WTC11 (cell line): ENCODE results near the gene CEP85. TPM values are rescaled to one million over a fixed set of nuclear protein-coding genes. Genes with fewer than 3 reads are reported as not detected.

Experiments
- ATAC-seq: fragments of 200-7000 bp; cut with Tn5 transposase; 2 replicates; pipeline ENCODE4 v1.10.0; 2021; ENCODE audit warnings: mild to moderate bottlenecking, moderate library complexity
- CTCF ChIA-PET: fragments of 300-600 bp; sonication (Branson Sonifier 250); formaldehyde crosslinking; loops from one replicate; lab custom pipeline; 2021; ENCODE audit warnings: antibody characterized with exemption; lab: Charles Lee
- POLR2A ChIA-PET: fragments of 350-600 bp; sonication (Branson Sonifier 250); formaldehyde crosslinking; loops from one replicate; lab custom pipeline; 2021; ENCODE audit warnings: antibody characterized with exemption; lab: Charles Lee
- DNase-seq: peaks from one replicate; pipeline ENCODE4 v3.0.0; 2021; ENCODE audit warnings: low spot score
- H3K27ac Mint-ChIP-seq: 2 replicates; pipeline ENCODE4 v1.8.0; 2021; ENCODE audit warnings: mixed read lengths
- H3K27me3 Mint-ChIP-seq: 2 replicates; pipeline ENCODE4 v1.8.0; 2021; ENCODE audit warnings: low read depth, mild to moderate bottlenecking, moderate library complexity, mixed read lengths
- H3K36me3 Mint-ChIP-seq: 2 replicates; pipeline ENCODE4 v1.8.0; 2021; ENCODE audit warnings: mixed read lengths
- H3K4me1 Mint-ChIP-seq: 2 replicates; pipeline ENCODE4 v1.8.0; 2022; ENCODE audit warnings: mixed read lengths
- H3K4me3 Mint-ChIP-seq: 2 replicates; pipeline ENCODE4 v1.8.0; 2021; ENCODE audit warnings: mild to moderate bottlenecking, moderate library complexity, mixed read lengths
- H3K9me3 Mint-ChIP-seq: 2 replicates; pipeline ENCODE4 v1.8.0; 2021; ENCODE audit warnings: mixed read lengths
- CBFB ChIP-seq: sonication (generic); formaldehyde crosslinking; IDR thresholded peaks from 2 replicates; pipeline ENCODE4 v1.8.1; 2022; ENCODE audit warnings: mild to moderate bottlenecking, low read depth, missing genetic modification reagents
- E2F1 ChIP-seq: sonication (generic); formaldehyde crosslinking; IDR thresholded peaks from 2 replicates; pipeline ENCODE4 v1.8.0; 2022; ENCODE audit warnings: mild to moderate bottlenecking, missing genetic modification reagents
- EMX1 ChIP-seq: fragments of 250-450 bp; sonication (Bioruptor Pico); IDR thresholded peaks from 2 replicates; pipeline ENCODE4 v1.8.0; 2021; ENCODE audit warnings: mild to moderate bottlenecking
- ETV6 ChIP-seq: sonication (generic); formaldehyde crosslinking; IDR thresholded peaks from 2 replicates; pipeline ENCODE4 v1.8.1; 2022; ENCODE audit warnings: mild to moderate bottlenecking, missing genetic modification reagents
- JAZF1 ChIP-seq: fragments of 250-450 bp; sonication (Bioruptor Pico); IDR thresholded peaks from 2 replicates; pipeline ENCODE4 v1.9.0; 2021; ENCODE audit warnings: moderate library complexity, mild to moderate bottlenecking, inconsistent platforms
- JUN ChIP-seq: sonication (generic); formaldehyde crosslinking; IDR thresholded peaks from 2 replicates; pipeline ENCODE4 v1.8.0; 2023; ENCODE audit warnings: mild to moderate bottlenecking, missing genetic modification reagents
- MLX ChIP-seq: sonication (generic); formaldehyde crosslinking; IDR thresholded peaks from 2 replicates; pipeline ENCODE4 v1.8.1; 2023; ENCODE audit warnings: mild to moderate bottlenecking, missing genetic modification reagents, moderate library complexity
- MXD4 ChIP-seq: fragments of 250-450 bp; sonication (Bioruptor Pico); IDR thresholded peaks from 2 replicates; pipeline ENCODE4 v1.8.0; 2021; ENCODE audit warnings: mild to moderate bottlenecking, moderate library complexity, borderline replicate concordance
- NFATC4 ChIP-seq: fragments of 250-450 bp; sonication (Bioruptor Pico); IDR thresholded peaks from 2 replicates; pipeline ENCODE4 v1.9.0; 2021; ENCODE audit warnings: mild to moderate bottlenecking
- NFYB ChIP-seq: sonication (generic); formaldehyde crosslinking; conservative IDR thresholded peaks from 2 replicates; pipeline ENCODE4 v1.8.0; 2022; ENCODE audit warnings: low read depth, missing genetic modification reagents
- PRDM15 ChIP-seq: sonication (generic); formaldehyde crosslinking; IDR thresholded peaks from 2 replicates; pipeline ENCODE4 v1.8.0; 2022; ENCODE audit warnings: missing genetic modification reagents
- PRRX2 ChIP-seq: fragments of 250-450 bp; sonication (Bioruptor Pico); IDR thresholded peaks from 2 replicates; pipeline ENCODE4 v1.8.0; 2021; ENCODE audit warnings: mild to moderate bottlenecking
- SP1 ChIP-seq: sonication (generic); formaldehyde crosslinking; conservative IDR thresholded peaks from 2 replicates; pipeline ENCODE4 v1.8.1; 2022; ENCODE audit warnings: missing genetic modification reagents
- STAT6 ChIP-seq: sonication (generic); formaldehyde crosslinking; conservative IDR thresholded peaks from 2 replicates; pipeline ENCODE4 v1.8.1; 2023; ENCODE audit warnings: mild to moderate bottlenecking, low read depth, missing genetic modification reagents, moderate library complexity
- TEAD1 ChIP-seq: sonication (generic); formaldehyde crosslinking; IDR thresholded peaks from 2 replicates; pipeline ENCODE4 v1.8.0; 2022; ENCODE audit warnings: mild to moderate bottlenecking, missing genetic modification reagents
- USF1 ChIP-seq: sonication (generic); formaldehyde crosslinking; IDR thresholded peaks from 2 replicates; pipeline ENCODE4 v1.8.0; 2022; ENCODE audit warnings: mild to moderate bottlenecking, missing genetic modification reagents
- USF2 ChIP-seq: sonication (generic); formaldehyde crosslinking; IDR thresholded peaks from 2 replicates; pipeline ENCODE4 v1.8.1; 2023; ENCODE audit warnings: mild to moderate bottlenecking, missing genetic modification reagents, moderate library complexity
- ZMAT4 ChIP-seq: fragments of 250-450 bp; sonication (Bioruptor Pico); IDR thresholded peaks from 2 replicates; pipeline ENCODE4 v1.9.0; 2021; ENCODE audit warnings: mild to moderate bottlenecking
- ZNF263 ChIP-seq: sonication (generic); formaldehyde crosslinking; IDR thresholded peaks from 2 replicates; pipeline ENCODE4 v1.8.1; 2022; ENCODE audit warnings: low read depth, mild to moderate bottlenecking, moderate library complexity, missing genetic modification reagents
- ZNF281 ChIP-seq: sonication (generic); formaldehyde crosslinking; IDR thresholded peaks from 2 replicates; pipeline ENCODE4 v1.8.0; 2023; ENCODE audit warnings: mild to moderate bottlenecking, missing genetic modification reagents
- ZNF416 ChIP-seq: fragments of 250-450 bp; sonication (Bioruptor Pico); IDR thresholded peaks from 2 replicates; pipeline ENCODE4 v1.9.0; 2021; ENCODE audit warnings: mild to moderate bottlenecking, inconsistent platforms
- total RNA-seq: library from RNA; stranded (reverse); gene quantifications from 3 replicates; pipeline ENCODE4 v1.2.3, GENCODE V29; 2021

Gene CEP85
- total RNA-seq, 1 experiment from 2014 or later = 40.8 TPM

GRCh38 chr1:26197301-26197700 is 36.7 kb upstream of the CEP85 start:
- DNase-seq (no peak), ATAC-seq (no peak)
- H3K9me3 Mint-ChIP-seq = no peaks in the 10 kb centered on the region
- no peak overlapping the region for H3K4me3 Mint-ChIP-seq
- H3K36me3 Mint-ChIP-seq = no peaks in the 10 kb centered on the region
- H3K27me3 Mint-ChIP-seq = no peaks in the 10 kb centered on the region; the same call in none of the 2 replicates
- H3K27ac Mint-ChIP-seq = no peak overlapping the region
- CTCF ChIA-PET = interaction anchor here (1.1 to 1.5 kb wide), 2 partner anchors 20 to 52 kb away, joined by 3 to 4 read pairs; partner anchors contain the start of gene CNKSR1
- H3K4me1 Mint-ChIP-seq = peaks cover 23% of the 10 kb centered on the region
- POLR2A ChIA-PET = no interaction called here
- TF ChIP-seq ZNF416 (CRISPR knock-in tag) (no peak), USF2 (CRISPR knock-in tag) (no peak), PRRX2 (CRISPR knock-in tag) (no peak), MLX (CRISPR knock-in tag) (no peak), NFATC4 (CRISPR knock-in tag) (no peak), PRDM15 (CRISPR knock-in tag) (no peak), ZNF263 (CRISPR knock-in tag) (no peak), SP1 (CRISPR knock-in tag) (no peak)

- no peaks in the 10 kb centered on the region for H3K9me3 Mint-ChIP-seq
- no peak overlapping the region for H3K4me3 Mint-ChIP-seq
- CTCF ChIA-PET = interaction anchor here (1.1 to 1.5 kb wide), 2 partner anchors 20 to 53 kb away, joined by 3 to 4 read pairs; partner anchors contain the start of gene CNKSR1
- TF ChIP-seq MXD4 (CRISPR knock-in tag) (no peak), EMX1 (CRISPR knock-in tag) (no peak), ZNF281 (CRISPR knock-in tag) (no peak), ETV6 (CRISPR knock-in tag) (no peak), NFYB (no peak), ZMAT4 (no peak), JAZF1 (CRISPR knock-in tag) (no peak), USF1 (CRISPR knock-in tag) (no peak), E2F1 (CRISPR knock-in tag) (no peak), JUN (CRISPR knock-in tag) (no peak), ZNF263 (CRISPR knock-in tag) (no peak), TEAD1 (no peak), CBFB (CRISPR knock-in tag) (no peak), STAT6 (CRISPR knock-in tag) (no peak)
- peaks cover 23% of the 10 kb centered on the region for H3K4me1 Mint-ChIP-seq
- no peaks in the 10 kb centered on the region; the same call in none of the 2 replicates for H3K27me3 Mint-ChIP-seq
- DNase-seq = no peak
- no peak for ATAC-seq
- H3K36me3 Mint-ChIP-seq = no peaks in the 10 kb centered on the region
- no peak overlapping the region for H3K27ac Mint-ChIP-seq
- POLR2A ChIA-PET = no interaction called here
These were observed 36.2 kb upstream of the CEP85 start for GRCh38 chr1:26197813-26198212.
